ENCODE results near the gene PAF1.

Gene PAF1

GRCh38 chr19:39416152-39417120 is 25.5 kb upstream of the PAF1 start:
- DNase-seq (ENCODE audit: low spot score) = no peak

GRCh38 chr19:39415111-39416046 is 24.5 kb upstream of the PAF1 start:
- no peak for DNase-seq (ENCODE audit: low spot score)

DNA sequence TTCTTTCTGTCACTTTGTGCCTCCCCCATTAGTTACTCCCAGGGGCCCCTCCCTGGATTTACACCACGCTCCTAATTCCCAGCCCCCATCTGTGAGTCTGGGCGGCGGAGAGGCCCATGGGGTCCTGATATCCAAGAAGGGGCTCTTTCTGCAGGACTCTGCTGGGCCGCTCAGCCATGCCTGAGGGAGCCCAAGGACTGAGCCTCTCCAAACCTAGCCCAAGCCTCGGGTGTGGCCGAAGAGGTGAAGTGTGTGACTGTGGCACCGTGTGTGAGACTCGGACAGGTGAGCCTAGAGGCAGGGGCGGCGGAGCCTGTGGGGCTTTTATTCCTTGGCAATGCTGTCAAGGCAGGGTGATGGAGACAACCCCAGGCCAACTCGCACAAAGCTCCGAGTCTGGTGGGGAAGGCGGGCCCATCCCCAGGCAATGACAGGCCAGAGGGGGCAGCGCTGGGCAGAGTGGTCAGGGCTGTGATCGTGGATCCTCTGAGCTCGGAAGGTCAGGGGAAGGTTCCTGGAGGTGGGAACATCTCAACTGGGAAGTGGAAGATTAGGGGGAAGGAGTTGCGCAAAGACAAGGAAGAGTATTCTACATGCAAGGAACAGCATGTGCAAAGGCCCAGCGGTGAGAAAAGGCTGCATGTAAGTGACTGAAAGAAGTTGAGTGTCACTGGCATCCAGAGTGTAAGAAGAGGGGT is 23.2 kb upstream of the PAF1 start:
- DNase-seq (ENCODE audit: low spot score) = no peak

- no peak for DNase-seq (ENCODE audit: low spot score)
Measured at GRCh38 chr19:39413272-39413910, 22.5 kb upstream of the PAF1 start.

GRCh38 chr19:39412867-39413271 is 22.0 kb upstream of the PAF1 start:
- no peak for DNase-seq (ENCODE audit: low spot score)

- DNase-seq (ENCODE audit: low spot score) = peak; percentile 97
Measured at GRCh38 chr19:39412100-39412866, 21.4 kb upstream of the PAF1 start, which contains the start of gene PLEKHG2. Gene PLEKHG2 (plus strand): TSS chr19:39412669. CDS start chr19:39414087, 1,418 bp downstream.

DNA sequence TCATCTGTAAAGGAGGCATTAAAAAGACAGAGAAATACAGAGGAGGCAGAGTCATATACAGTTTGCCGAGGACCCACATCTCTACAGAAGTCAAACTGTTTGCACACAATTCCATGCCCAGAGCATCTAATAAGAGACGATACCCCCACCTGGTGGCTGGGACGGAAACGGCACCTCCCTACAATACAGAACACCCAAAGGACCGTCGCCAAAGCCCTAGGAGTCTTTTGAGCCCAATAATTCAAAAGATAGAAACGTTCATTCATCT is 20.9 kb upstream of the PAF1 start:
- DNase-seq (ENCODE audit: low spot score) = peak; percentile 92

- DNase-seq (ENCODE audit: low spot score) = no peak
Measured at GRCh38 chr19:39411081-39411831, 20.4 kb upstream of the PAF1 start.

DNA sequence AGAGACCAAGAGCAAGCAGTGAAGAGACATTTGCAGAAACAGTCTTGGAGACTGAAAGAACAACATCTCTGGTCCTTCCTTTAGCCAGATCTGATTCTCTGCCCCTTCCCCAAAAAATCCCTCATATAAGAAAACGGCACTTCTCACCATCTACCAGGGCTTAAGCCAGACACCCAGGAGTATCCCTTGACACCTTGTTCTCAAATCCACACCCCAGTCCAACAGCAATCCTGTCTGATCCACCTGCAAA is 19.9 kb upstream of the PAF1 start:
- DNase-seq (ENCODE audit: low spot score) = no peak

DNA sequence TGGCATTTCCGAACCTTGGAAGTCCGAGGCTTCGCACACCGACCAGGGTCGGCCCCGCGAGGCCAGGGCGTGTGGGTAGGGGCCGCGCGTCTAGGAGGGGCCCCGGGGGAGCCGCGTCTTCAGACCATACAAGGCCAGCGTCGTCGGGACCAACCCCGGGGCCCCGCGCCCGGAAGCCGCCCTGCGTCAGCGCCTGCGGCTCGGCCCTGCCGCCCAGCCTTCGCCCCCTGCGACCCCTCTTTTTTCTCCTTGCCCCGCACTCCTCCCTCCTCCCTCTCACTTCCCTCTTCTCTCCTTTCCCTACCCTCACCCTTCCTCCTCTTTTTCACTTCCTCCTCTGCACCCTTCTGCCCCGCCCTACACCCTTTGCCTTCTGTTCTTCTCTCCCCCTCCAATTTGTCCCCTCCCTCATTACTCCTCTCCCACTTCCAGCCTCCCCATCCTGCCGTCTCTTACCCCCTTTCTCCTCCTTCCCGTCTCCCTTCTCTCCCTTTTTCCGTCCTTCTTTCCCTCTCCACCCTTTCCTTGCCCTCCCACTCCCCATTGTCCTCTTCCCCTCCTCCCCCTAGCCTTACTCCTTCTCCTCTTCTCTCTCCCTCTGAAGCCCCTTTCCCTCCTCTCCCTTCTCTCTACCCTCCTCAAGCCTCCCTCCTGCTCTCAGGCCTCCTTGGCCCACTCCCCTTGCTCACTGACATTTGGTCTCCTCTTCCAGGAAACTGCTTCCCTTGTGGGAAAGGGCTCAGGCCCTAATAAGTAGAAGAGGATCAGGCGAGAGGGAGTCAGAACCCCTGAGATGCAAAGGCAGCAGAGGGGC is 19.3 kb upstream of the PAF1 start:
- peak; percentile 64 for DNase-seq (ENCODE audit: low spot score)

- DNase-seq (ENCODE audit: low spot score) = peak; percentile 87
Measured at GRCh38 chr19:39409208-39410016, 18.5 kb upstream of the PAF1 start.

DNA sequence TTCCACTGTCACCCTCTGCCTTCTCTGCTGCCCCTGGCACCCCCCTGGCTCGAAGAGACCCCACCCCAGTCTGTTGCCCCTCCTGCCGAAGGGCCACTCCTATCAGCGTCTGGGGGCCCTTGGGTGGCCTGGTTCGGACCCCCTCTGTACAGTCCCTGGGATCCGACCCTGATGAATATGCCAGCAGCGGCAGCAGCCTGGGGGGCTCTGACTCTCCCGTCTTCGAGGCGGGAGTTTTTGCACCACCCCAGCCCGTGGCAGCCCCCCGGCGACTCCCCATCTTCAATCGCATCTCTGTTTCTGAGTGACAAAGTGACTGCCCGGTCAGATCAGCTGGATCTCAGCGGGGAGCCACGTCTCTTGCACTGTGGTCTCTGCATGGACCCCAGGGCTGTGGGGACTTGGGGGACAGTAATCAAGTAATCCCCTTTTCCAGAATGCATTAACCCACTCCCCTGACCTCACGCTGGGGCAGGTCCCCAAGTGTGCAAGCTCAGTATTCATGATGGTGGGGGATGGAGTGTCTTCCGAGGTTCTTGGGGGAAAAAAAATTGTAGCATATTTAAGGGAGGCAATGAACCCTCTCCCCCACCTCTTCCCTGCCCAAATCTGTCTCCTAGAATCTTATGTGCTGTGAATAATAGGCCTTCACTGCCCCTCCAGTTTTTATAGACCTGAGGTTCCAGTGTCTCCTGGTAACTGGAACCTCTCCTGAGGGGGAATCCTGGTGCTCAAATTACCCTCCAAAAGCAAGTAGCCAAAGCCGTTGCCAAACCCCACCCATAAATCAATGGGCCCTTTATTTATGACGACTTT is 17.7 kb upstream of the PAF1 start:
- DNase-seq (ENCODE audit: low spot score) = no peak

- peak; percentile 82 for DNase-seq (ENCODE audit: low spot score)
Measured at GRCh38 chr19:39407660-39408391, 16.9 kb upstream of the PAF1 start.

DNA sequence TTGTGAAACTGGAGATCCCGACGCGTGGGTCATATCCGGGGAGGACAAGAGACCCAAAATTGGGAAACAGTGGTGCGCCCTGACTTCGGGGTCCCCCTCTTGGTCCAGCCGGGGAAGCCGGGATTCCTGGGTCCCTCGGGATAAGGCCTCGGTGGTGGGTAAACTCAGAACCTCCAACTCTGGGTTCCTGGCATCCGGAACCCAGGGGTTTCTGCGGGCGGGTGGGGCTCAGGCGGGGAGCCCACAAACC is 16.4 kb upstream of the PAF1 start:
- DNase-seq (ENCODE audit: low spot score) = no peak

- peak; percentile 91 for DNase-seq (ENCODE audit: low spot score)
Measured at GRCh38 chr19:39406656-39407409, 15.9 kb upstream of the PAF1 start, which contains the start of gene ZFP36. Gene ZFP36 (plus strand): TSS chr19:39406847. CDS start chr19:39406905, 58 bp downstream.

- DNase-seq (ENCODE audit: low spot score) = peak; percentile 95
Measured at GRCh38 chr19:39405958-39406655, 15.2 kb upstream of the PAF1 start.

Measured in CD4-positive, alpha-beta T cell treated with Interleukin-6 at 100 ng/mL for 8 hours (primary cell).